ENCODE measurements around the gene SULF2. TPM values are rescaled to one million over a fixed set of nuclear protein-coding genes. Genes with fewer than 3 reads are reported as not detected.
A peak's percentile ranks its signal among the peaks of the same experiment; 100 is the strongest.

The SULF2 gene
- total RNA-seq, 3 donors from 2014 or later = 36.3 to 62.5 (median 58.0) TPM

GRCh38 chr20:47776639-47777038 is 8.6 kb downstream of the SULF2 start:
- Histone ChIP-seq H3K4me3 (no peak overlapping the region), H3K27me3 (no peaks in the 10 kb centered on the region), H3K9me3 (peaks cover 0 to 3% of the 10 kb centered on the region in 2 donors), H3K27ac (no peak overlapping the region), H3K36me3 (no peaks in the 10 kb centered on the region), H3K4me1 (no peaks in the 10 kb centered on the region)
- DNase-seq (ENCODE audit: low spot score in 2 of 2) = no peak
- TF ChIP-seq POLR2AphosphoS5 (IDR thresholded peaks at IDR 0.05) (no peak), CTCF (IDR thresholded peaks at IDR 0.05) (no peak), POLR2A (IDR thresholded peaks at IDR 0.05) (no peak)
- intact Hi-C loops (cut with DNase I; ENCODE audit: low total_unique reads) = no loop called here

GRCh38 chr20:47775841-47776240 is 9.4 kb downstream of the SULF2 start:
- no peak overlapping the region for H3K27ac ChIP-seq
- no peak overlapping the region for H3K4me3 ChIP-seq
- intact Hi-C loops (cut with DNase I; ENCODE audit: low total_unique reads) = no loop called here
- H3K36me3 ChIP-seq = no peaks in the 10 kb centered on the region
- H3K4me1 ChIP-seq = no peaks in the 10 kb centered on the region
- DNase-seq (ENCODE audit: low spot score in 2 of 2) = no peak
- H3K9me3 ChIP-seq = peaks cover 0 to 4% of the 10 kb centered on the region in 2 donors
- TF ChIP-seq POLR2AphosphoS5 (IDR thresholded peaks at IDR 0.05) = no peak
- no peak for TF ChIP-seq POLR2A (IDR thresholded peaks at IDR 0.05)
- TF ChIP-seq CTCF (IDR thresholded peaks at IDR 0.05) = no peak
- no peaks in the 10 kb centered on the region for H3K27me3 ChIP-seq

GRCh38 chr20:47775039-47775438 is 10.2 kb downstream of the SULF2 start:
- Histone ChIP-seq H3K9me3 (peaks cover 0 to 8% of the 10 kb centered on the region in 2 donors), H3K36me3 (no peaks in the 10 kb centered on the region), H3K4me3 (no peak overlapping the region), H3K27me3 (no peaks in the 10 kb centered on the region), H3K27ac (no peak overlapping the region), H3K4me1 (no peaks in the 10 kb centered on the region)
- no peak for TF ChIP-seq CTCF (IDR thresholded peaks at IDR 0.05)
- no peak for TF ChIP-seq POLR2A (IDR thresholded peaks at IDR 0.05)
- no peak for TF ChIP-seq POLR2AphosphoS5 (IDR thresholded peaks at IDR 0.05)
- no peak for DNase-seq (ENCODE audit: low spot score in 2 of 2)
- intact Hi-C loops (cut with DNase I; ENCODE audit: low total_unique reads) = no loop called here

GRCh38 chr20:47774131-47774777 is 11.0 kb downstream of the SULF2 start:
- Histone ChIP-seq H3K9me3 (peaks cover 0 to 8% of the 10 kb centered on the region in 2 donors), H3K4me3 (peak overlapping the region in 2 of 3 donors; percentile 15 to 43), H3K4me1 (no peaks in the 10 kb centered on the region), H3K27me3 (no peaks in the 10 kb centered on the region), H3K36me3 (no peaks in the 10 kb centered on the region), H3K27ac (peak overlapping the region; percentile 60 to 77)
- intact Hi-C loops (cut with DNase I; ENCODE audit: low total_unique reads) = no loop called here
- TF ChIP-seq POLR2AphosphoS5 (IDR thresholded peaks at IDR 0.05) = peak in 1 of 3 donors; percentile 15
- no peak for TF ChIP-seq POLR2A (IDR thresholded peaks at IDR 0.05)
- TF ChIP-seq CTCF (IDR thresholded peaks at IDR 0.05) = no peak
- no peak for DNase-seq (ENCODE audit: low spot score in 2 of 2)

- Histone ChIP-seq H3K4me3 (peak overlapping the region in 2 of 3 donors; percentile 15 to 43), H3K36me3 (no peaks in the 10 kb centered on the region), H3K27me3 (no peaks in the 10 kb centered on the region), H3K9me3 (peaks cover 0 to 8% of the 10 kb centered on the region in 2 donors), H3K4me1 (no peaks in the 10 kb centered on the region), H3K27ac (peak overlapping the region; percentile 60 to 77)
- no peak for TF ChIP-seq CTCF (IDR thresholded peaks at IDR 0.05)
- TF ChIP-seq POLR2AphosphoS5 (IDR thresholded peaks at IDR 0.05) = peak in 2 of 3 donors; percentile 29 to 50
- peak in 1 of 2 donors; percentile 46 for DNase-seq (ENCODE audit: low spot score in 2 of 2)
- intact Hi-C loops (cut with DNase I; ENCODE audit: low total_unique reads) = no loop called here
Observed at GRCh38 chr20:47773371-47773786, 11.9 kb downstream of the SULF2 start.
